A673 (cell line): ENCODE results near the gene VAV2. TPM values are rescaled to one million over a fixed set of nuclear protein-coding genes. Genes with fewer than 3 reads are reported as not detected.

Source experiments
- BruUV-seq: library from RNA; stranded (reverse); fragments of 400-500 nt; replicated peaks from 2 replicates; lab custom pipeline; 2021; lab: Mats Ljungman, UMichigan
- CTCF ChIA-PET: fragments of 300-600 bp; sonication (Branson Sonifier 250); formaldehyde crosslinking; loops from one replicate; lab custom pipeline; 2022; ENCODE audit warnings: antibody characterized with exemption; lab: Charles Lee
- POLR2A ChIA-PET: fragments of 300-600 bp; sonication (Branson Sonifier 250); formaldehyde crosslinking; loops from one replicate; lab custom pipeline; 2022; ENCODE audit warnings: antibody characterized with exemption; ENCODE audit not compliant: low non-redundant PET; lab: Charles Lee
- DNase-seq: peaks from one replicate; pipeline ENCODE4 v3.0.0-alpha.2; 2015; ENCODE audit warnings: low spot score
- H3K27ac ChIP-seq: fragments of 200-600 bp; sonication (generic); 2 replicates; pipeline ENCODE4 v1.5.1; 2016; ENCODE audit warnings: mixed run types, low read depth, mild to moderate bottlenecking, mixed read lengths, antibody characterized with exemption, low read length; ENCODE audit not compliant: poor library complexity, severe bottlenecking
- H3K27me3 ChIP-seq: fragments of 200-600 bp; sonication (generic); replicated peaks from 2 replicates; pipeline ENCODE4 v1.6.1; 2017; ENCODE audit warnings: mixed run types, low read depth, mild to moderate bottlenecking, mixed read lengths, antibody characterized with exemption, low read length; ENCODE audit not compliant: insufficient read depth, poor library complexity
- H3K36me3 ChIP-seq: fragments of 200-600 bp; sonication (generic); 2 replicates; pipeline ENCODE4 v1.6.1; 2016; ENCODE audit warnings: mixed run types, mild to moderate bottlenecking, mixed read lengths, antibody characterized with exemption, low read length; ENCODE audit not compliant: insufficient read depth, poor library complexity, severe bottlenecking
- H3K4me1 ChIP-seq: fragments of 200-600 bp; sonication (generic); 2 replicates; pipeline ENCODE4 v1.6.1; 2017; ENCODE audit warnings: mixed run types, mild to moderate bottlenecking, mixed read lengths, antibody characterized with exemption, low read length; ENCODE audit not compliant: insufficient read depth, poor library complexity, severe bottlenecking
- H3K4me3 ChIP-seq: fragments of 200-600 bp; sonication (generic); 2 replicates; pipeline ENCODE4 v1.5.1; 2016; ENCODE audit warnings: low read depth, mixed run types, mild to moderate bottlenecking, mixed read lengths, low read length; ENCODE audit not compliant: poor library complexity, severe bottlenecking
- H3K9me3 ChIP-seq: fragments of 200-600 bp; sonication (generic); 2 replicates; pipeline ENCODE4 v1.6.1; 2016; ENCODE audit warnings: mixed run types, low read depth, mild to moderate bottlenecking, mixed read lengths, antibody characterized with exemption, low read length; ENCODE audit not compliant: poor library complexity, severe bottlenecking
- CTCF ChIP-seq: fragments of 300-800, 200-600 bp; sonication (generic); conservative IDR thresholded peaks from 2 replicates; pipeline ENCODE4 v1.5.1; 2017; ENCODE audit warnings: low read depth, mild to moderate bottlenecking, antibody characterized with exemption, low read length, moderate library complexity, mixed read lengths
- EZH2 ChIP-seq: fragments of 200-600 bp; sonication (generic); IDR thresholded peaks from 2 replicates; pipeline ENCODE4 v1.6.1; 2017; ENCODE audit warnings: borderline replicate concordance, low read depth, mild to moderate bottlenecking, mixed read lengths, antibody characterized with exemption, low read length; ENCODE audit not compliant: poor library complexity, severe bottlenecking
- intact Hi-C: fragments of 100-400 bp; cut with micrococcal nuclease; formaldehyde crosslinking; loops from one replicate; pipeline ENCODE4 v1.10.0; 2022; ENCODE audit not compliant: unreplicated experiment
- total RNA-seq: library from RNA; stranded (reverse); gene quantifications from 2 replicates; pipeline ENCODE4 v1.2.3, GENCODE V29; 2021

The VAV2 gene
- total RNA-seq, 1 experiment from 2014 or later, result 16.4 TPM

DNA sequence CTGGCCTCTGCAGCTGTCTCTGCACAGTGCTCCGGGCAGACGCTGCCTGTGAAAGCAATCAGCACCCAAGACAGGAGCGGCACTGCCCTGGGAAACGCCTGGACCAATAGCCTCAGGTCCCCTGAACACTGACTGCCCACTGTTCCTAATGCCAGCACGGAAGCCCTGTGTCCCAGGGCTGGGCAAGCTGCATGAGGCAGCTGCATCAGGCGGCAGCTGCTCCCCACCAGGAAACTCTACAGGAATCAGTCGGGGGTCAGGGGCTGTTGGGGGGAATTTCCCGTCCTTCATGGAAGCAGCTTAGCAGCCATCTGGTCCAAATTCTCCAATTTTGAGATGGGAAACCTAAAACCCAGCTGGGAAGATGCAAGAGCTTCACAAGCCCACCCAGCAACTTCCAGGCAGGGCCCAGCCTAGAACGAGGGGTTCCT lies 118.6 kb downstream of the VAV2 start:
- H3K27ac ChIP-seq, result peak overlapping the region; percentile 16
- H3K4me3 ChIP-seq, result no peak overlapping the region
- H3K27me3 ChIP-seq, result no peaks in the 10 kb centered on the region
- intact Hi-C loops, result no loop called here
- peaks cover 8% of the 10 kb centered on the region for H3K4me1 ChIP-seq
- no peaks in the 10 kb centered on the region for H3K9me3 ChIP-seq
- TF ChIP-seq EZH2 (no peak), CTCF (no peak)
- no peaks in the 10 kb centered on the region for H3K36me3 ChIP-seq
- BruUV-seq, result no TSS peak
- ChIA-PET POLR2A (no interaction called here), CTCF (no interaction called here)
- DNase-seq, result no peak

- CTCF ChIA-PET, result no interaction called here
- DNase-seq, result no peak
- POLR2A ChIA-PET, result no interaction called here
- no peak overlapping the region for H3K4me3 ChIP-seq
- no peaks in the 10 kb centered on the region for H3K36me3 ChIP-seq
- intact Hi-C loops, result no loop called here
- H3K27me3 ChIP-seq, result no peaks in the 10 kb centered on the region
- no TSS peak for BruUV-seq
- TF ChIP-seq CTCF, result no peak
- TF ChIP-seq EZH2, result no peak
- H3K4me1 ChIP-seq, result peaks cover 8% of the 10 kb centered on the region
- H3K9me3 ChIP-seq, result no peaks in the 10 kb centered on the region
- no peak overlapping the region for H3K27ac ChIP-seq
Measured at GRCh38 chr9:133873009-133873408, 119.1 kb downstream of the VAV2 start.

GRCh38 chr9:133870598-133871595 lies 121.2 kb downstream of the VAV2 start:
- Histone ChIP-seq H3K27ac (no peak overlapping the region), H3K36me3 (no peaks in the 10 kb centered on the region), H3K27me3 (no peaks in the 10 kb centered on the region), H3K9me3 (no peaks in the 10 kb centered on the region), H3K4me3 (no peak overlapping the region), H3K4me1 (peaks cover 8% of the 10 kb centered on the region)
- CTCF ChIA-PET, result no interaction called here
- TF ChIP-seq EZH2 (no peak), CTCF (no peak)
- intact Hi-C loops, result no loop called here
- BruUV-seq, result no TSS peak
- POLR2A ChIA-PET, result no interaction called here
- no peak for DNase-seq
